ENCODE results near the gene AKAP7.

AKAP7 gene

DNA sequence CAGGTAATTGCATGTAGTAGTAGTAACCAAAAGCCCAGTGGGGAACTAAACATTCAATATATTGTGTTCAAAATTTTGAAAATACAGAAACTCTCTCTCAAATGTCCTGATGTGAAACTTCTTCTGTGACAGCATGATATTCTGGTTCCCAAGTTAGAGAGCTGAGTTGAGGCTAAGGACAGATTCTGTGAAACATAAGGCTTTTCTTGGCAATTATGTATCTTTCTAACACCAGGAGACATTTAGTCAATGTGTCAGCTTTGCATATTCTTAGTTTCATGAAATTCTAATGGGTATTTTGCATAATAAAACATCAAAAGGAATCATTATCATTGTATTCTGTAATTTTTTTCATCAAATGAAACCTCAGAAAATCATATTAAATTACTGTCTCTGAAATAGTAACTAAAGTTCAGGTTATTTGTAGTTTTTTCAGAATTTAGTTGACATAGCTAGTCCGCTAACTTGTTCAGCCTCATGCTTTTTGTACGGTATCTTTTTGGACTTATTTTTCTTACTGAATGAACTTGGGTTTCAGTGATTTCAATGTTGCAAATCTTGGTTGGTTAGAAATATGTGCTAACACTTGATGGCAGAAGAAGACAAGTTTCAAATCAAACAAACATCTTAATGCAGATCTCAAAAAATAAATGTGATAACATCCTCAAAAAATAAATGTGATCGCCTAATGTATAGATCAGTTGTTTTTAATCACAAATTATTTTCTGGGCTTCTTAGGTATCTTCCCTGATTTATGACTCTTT is 70.4 kb downstream of the AKAP7 start:
- no peak for DNase-seq

GRCh38 chr6:131206463-131207251 is 71.4 kb downstream of the AKAP7 start:
- no peak for DNase-seq

DNA sequence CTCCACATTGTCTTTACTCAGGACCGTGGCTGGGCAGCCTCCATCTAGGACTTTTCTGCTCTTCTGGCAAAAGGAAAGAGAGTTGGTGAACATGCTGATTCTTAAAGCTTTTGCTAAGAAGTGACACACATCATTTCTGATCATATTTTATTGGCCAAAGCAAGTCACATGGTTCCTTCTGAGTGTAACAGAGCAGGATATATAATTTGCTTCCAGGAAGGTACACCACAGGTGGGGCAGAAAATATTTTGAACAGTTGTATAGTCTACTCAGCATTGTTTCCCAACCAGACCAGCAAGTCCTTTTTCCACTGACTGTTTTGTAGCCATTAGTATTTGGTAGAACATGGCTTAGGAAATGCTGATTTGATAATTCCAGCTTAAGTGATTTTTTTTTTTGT is 73.5 kb downstream of the AKAP7 start:
- no peak for DNase-seq

- no peak for DNase-seq
Observed at GRCh38 chr6:131210469-131210868, 75.2 kb downstream of the AKAP7 start.

DNA sequence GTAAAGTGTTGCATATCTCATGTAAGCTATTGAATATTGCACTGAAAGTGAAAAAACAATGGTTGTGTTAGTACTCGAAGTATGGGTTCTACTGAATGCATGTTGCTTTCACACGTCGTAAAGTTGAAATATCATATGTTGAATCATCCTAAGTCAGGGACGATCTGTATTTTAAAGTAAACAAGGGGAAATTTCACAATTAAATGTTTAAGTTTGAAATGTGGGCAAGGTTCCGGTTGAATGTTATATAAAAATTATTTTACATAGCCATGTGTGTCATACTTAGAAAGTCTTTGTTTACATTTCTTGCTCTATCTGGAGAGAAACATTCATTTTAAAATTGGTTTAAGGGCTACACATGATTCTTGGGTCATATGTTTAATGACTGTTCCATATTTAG is 76.8 kb downstream of the AKAP7 start:
- DNase-seq, result no peak

- no peak for DNase-seq
Observed at GRCh38 chr6:131212913-131213312, 77.6 kb downstream of the AKAP7 start.

DNA sequence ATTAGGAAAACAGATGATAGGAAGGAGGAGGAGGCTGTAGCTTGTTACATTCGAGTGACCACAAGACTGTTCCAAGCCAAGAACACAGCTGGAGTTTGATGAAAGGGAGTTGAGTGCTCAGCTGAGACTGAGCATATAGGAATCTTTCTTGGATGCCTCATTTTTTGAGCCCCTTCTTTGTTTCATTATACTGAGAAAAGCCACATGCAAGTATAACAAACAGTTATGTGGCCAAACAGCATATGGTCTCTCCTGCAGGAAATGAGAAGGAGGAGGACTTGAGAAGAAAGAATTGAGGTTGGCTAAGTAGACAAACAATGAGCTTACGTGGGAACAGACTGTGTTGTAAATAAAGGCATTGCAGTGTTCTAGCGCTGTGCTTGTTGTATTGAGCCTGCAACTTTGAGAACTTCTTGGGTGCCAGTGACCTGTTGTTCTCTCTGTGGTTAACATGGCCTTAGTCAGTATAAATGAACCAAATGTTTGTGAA is 78.3 kb downstream of the AKAP7 start:
- DNase-seq, result no peak

DNA sequence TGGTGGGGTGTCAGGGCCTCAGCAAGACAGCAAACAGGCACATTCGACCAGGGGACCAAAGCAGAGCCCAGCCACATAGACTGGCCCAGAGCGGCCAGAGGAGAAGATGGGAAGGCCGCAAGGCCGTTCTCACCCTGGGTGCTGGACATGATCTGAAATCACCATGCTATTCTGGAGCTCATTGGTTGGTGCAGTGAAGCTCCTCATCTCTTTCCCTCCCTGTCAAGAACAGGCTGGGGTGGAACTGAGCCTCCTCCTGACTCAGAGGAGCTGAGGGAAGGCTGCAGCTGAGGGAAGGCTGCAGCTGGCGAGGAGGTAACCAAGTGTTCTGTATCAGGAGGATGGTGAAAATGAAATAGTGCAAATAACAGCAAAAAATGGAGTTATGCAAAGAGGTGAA is 80.0 kb downstream of the AKAP7 start:
- no peak for DNase-seq

DNA sequence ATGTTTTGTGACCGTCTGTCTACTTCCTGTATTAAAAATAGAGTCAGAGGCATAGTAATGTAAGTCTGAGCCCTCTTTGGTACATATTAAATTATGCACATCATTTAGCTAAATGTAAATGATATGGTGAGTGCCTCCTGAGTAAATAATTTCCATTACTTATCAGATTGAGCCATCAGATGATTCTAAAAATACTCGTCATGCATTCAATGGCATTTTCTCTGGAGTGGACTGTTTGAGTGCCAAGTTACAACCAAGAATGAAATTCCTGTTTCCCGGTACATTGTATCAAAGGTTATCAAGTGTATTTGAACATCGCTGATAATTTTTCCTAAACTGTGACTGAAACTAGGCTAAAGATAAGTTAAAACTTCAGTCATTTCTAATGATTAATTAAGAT is 81.0 kb downstream of the AKAP7 start:
- DNase-seq, result no peak

GRCh38 chr6:131222773-131223172 is 87.5 kb downstream of the AKAP7 start:
- DNase-seq, result no peak

GRCh38 chr6:131223416-131223815 is 88.1 kb downstream of the AKAP7 start:
- no peak for DNase-seq

DNA sequence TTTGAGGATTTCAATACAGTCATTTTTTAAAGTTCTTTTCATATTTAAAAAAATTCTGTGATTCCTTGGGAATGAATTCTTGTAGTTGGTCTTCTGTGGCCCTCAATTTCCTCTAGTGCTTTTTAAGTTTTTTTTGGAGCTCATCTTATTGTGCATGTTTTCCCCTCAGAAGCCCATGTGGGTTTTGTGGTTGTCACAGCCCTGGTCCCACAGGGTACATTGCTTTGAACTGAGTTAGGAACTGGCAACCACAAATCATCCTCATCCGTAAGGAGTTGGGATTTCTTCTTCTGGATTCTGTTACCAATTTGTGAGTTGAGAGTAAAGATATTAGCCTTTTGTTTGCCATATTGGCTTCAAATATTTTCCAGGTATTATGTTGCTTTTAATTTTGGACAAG is 89.9 kb downstream of the AKAP7 start:
- DNase-seq, result no peak

- DNase-seq, result no peak
Observed at GRCh38 chr6:131225959-131226358, 90.7 kb downstream of the AKAP7 start.

DNA sequence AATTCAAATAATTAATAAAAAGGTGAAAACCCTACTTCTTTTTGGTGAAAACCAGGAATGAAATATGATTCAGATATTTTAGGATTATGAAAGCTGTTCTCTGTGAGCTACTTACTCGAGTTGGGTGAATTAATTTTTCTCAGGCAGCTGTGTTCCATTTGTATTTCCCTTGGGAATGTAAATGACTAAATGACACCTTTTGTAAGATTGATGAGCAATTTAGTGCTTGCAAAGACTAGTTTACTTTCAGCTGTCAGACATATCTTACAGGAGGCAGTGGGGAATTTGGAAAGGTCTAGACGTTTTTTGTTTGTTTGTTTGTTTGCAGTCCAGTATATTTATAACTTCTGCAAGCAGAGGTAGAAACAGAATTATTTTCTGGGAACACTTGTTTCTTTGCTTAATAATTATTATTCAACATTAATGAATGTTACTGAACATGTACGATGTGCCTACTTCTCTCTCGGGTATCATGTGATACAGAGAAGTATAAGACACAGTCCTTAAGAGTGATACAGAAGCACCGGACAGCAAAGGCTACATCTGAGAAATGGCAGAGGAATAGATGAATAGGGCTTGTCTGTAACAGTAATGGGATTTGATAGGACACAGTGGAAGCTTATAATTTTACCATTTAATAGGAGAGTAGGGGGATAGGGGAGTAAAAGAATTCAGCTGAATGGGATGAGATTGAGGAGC is 91.3 kb downstream of the AKAP7 start:
- DNase-seq, result no peak

DNA sequence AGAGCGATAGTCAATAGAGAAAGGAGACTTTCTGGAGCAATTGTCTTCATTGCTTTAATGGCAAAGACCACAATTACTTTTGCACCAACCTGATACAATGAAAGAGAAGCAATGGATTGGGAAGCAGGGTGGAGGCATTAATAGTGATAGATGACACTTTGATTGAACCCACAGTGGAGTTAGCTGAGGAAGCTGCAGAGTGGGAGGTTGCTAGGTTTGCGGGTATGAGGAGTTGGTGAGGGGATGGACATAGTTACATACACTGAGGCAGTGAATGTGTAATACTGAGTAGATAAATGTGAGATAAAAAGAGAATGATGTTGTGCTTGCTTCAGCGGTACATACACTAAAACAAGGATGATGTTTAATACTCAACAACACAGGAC is 91.9 kb downstream of the AKAP7 start:
- DNase-seq, result no peak

- no peak for DNase-seq
Observed at GRCh38 chr6:131231103-131231502, 95.8 kb downstream of the AKAP7 start.

DNA sequence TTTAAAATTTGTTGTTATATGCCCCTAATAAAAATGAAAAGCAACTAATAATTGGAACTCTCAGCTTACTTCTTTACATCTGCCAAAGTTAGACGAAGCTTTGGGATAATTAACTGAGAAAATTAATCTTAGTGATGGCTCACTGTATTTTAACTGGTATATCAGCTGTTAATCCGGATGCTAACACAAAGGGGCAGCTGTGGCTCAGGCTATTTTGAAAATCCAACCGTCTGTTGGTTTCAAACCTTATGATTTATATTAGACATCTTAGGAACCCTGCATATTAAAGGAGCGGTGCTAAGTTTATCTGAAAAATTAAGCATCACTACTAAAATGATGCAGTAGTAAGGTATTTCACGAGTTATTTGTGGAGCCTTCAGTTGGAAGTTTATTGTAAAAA is 96.6 kb downstream of the AKAP7 start:
- no peak for DNase-seq

- DNase-seq, result no peak
Observed at GRCh38 chr6:131244942-131245341, 109.7 kb downstream of the AKAP7 start.

DNA sequence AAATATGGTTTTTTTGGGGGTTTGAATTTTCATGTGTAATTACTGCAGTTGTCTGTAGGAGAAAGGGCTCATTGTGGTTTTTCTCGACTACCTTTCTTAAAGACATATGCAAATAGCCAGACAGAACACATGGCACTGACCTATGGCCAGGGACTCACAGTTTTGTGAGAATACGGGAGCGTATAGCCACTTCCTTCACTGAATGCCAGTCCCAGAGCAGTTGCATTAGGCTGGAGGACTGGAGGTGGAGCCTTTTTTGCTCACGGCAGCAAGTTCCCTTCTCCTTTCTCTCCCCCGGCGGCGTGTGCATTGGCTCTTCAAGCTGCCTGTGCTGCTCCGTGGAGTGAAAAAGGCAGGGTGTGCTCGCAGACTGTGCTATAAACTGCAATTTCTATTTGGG is 114.9 kb downstream of the AKAP7 start:
- DNase-seq, result peak; percentile 78

DNA sequence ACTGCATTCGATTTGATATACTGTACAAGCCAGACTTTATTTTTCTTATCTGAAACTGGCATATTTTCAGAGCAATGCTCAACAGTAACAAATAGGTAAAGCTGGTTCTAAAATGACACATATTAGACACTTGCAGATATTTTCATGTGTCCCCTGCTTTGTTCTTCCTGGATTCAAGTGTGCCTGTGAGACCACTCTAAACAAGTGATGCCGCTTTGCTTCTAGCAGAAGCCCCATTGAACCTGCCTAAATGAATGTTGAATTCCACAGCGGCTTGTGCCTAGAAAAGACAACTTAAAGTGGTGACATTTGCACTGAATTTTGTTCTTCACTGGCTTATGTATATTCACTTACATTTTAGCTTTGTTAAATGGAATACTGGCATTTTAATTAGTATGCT is 115.7 kb downstream of the AKAP7 start:
- no peak for DNase-seq

DNA sequence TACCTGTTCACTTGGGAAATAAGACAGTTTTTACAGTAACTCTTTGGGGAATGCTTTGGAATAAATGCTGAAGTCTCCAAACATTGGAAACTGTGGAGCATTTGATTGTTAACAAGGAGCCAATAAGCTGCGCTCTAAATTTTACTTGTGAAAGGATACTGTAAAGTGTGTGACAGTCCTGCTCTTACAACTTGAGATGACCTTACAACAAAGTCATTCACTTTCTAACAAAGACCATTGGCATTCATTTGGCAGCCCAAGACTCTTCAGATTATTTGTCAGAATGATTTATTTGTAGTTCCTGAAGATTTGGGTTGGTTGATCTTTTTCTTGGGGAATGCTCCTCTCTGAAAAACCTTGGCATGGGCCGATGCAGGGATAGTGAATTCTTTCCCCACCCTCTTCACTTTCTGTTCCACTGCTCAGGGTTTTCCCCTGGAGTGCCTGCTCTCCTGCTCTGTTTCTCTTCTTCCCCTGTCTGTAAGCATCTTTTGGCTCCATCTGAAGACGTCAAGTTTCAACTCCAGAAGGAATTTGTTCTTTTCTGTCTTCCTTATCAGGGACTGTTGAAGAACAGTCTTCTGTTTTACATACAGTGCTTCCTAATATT is 116.4 kb downstream of the AKAP7 start:
- no peak for DNase-seq

DNA sequence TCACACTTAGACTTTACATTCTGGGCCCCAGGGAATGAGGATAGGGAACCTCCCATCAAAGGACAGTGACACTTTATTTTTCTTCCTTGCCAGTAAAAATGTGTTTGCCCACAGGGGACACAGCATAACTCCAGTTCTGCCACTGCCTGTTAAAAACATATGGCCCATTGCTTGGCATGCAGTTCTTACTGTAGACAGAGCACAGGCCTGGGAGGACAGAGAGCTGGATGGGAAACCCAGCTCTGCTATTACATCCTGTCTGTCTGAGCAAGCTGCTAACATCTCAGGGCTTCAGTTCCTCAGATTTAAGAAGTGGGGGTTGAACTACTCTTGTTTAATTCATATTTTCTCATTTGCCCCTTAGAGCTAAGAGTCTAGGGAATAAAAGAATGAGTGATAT is 120.2 kb downstream of the AKAP7 start:
- no peak for DNase-seq

- no peak for DNase-seq
Observed at GRCh38 chr6:131255911-131256310, 120.6 kb downstream of the AKAP7 start.
